ENCODE measurements around the gene NRXN3.

The NRXN3 gene

GRCh38 chr14:78688503-78688902 lies 518.3 kb downstream of the NRXN3 start:
- H3K27me3 ChIP-seq (replicated peaks in 2 of 5; ENCODE audit: control insufficient read depth in 4 of 5, insufficient read depth in 5 of 5, low read length in 4 of 5): no peaks in the 10 kb centered on the region
- H3K9me3 ChIP-seq (ENCODE audit: control extremely low read depth in 1 of 5, control insufficient read depth in 4 of 5, insufficient read depth in 2 of 5, low read depth in 1 of 5, low read length in 4 of 5): no peaks in the 10 kb centered on the region
- ChIA-PET POLR2A (no interaction called here), CTCF (no interaction called here)
- H3K4me1 ChIP-seq (ENCODE audit: control extremely low read depth in 1 of 4, control insufficient read depth in 4 of 4, insufficient read depth in 4 of 4, low read length in 3 of 4): no peaks in the 10 kb centered on the region
- no peak overlapping the region for H3K27ac ChIP-seq (ENCODE audit: insufficient read depth in 1 of 2, low read depth in 1 of 2, low read length in 2 of 2, poor library complexity in 1 of 2, severe bottlenecking in 2 of 2)
- WGBS (ENCODE audit: insufficient coverage): 100% methylated on average over 1 of the region's 1 CpG
- no peak overlapping the region for H3K4me3 ChIP-seq (ENCODE audit: control insufficient read depth in 1 of 7, extremely low read depth in 1 of 7, insufficient read depth in 4 of 7, low read depth in 2 of 7, low read length in 6 of 7)
- DNase-seq: no peak
- H3K36me3 ChIP-seq (ENCODE audit: control insufficient read depth in 4 of 4, insufficient read depth in 4 of 4, low read length in 3 of 4): no peaks in the 10 kb centered on the region

GRCh38 chr14:78690836-78691235 lies 520.7 kb downstream of the NRXN3 start:
- no peaks in the 10 kb centered on the region for H3K9me3 ChIP-seq (ENCODE audit: control extremely low read depth in 1 of 5, control insufficient read depth in 4 of 5, insufficient read depth in 2 of 5, low read depth in 1 of 5, low read length in 4 of 5)
- no peaks in the 10 kb centered on the region for H3K36me3 ChIP-seq (ENCODE audit: control insufficient read depth in 4 of 4, insufficient read depth in 4 of 4, low read length in 3 of 4)
- H3K27ac ChIP-seq (ENCODE audit: insufficient read depth in 1 of 2, low read depth in 1 of 2, low read length in 2 of 2, poor library complexity in 1 of 2, severe bottlenecking in 2 of 2): no peak overlapping the region
- WGBS (ENCODE audit: insufficient coverage): 94% methylated on average over 2 of the region's 2 CpGs
- DNase-seq: no peak
- CTCF ChIA-PET: no interaction called here
- POLR2A ChIA-PET: no interaction called here
- H3K27me3 ChIP-seq (replicated peaks in 2 of 5; ENCODE audit: control insufficient read depth in 4 of 5, insufficient read depth in 5 of 5, low read length in 4 of 5): no peaks in the 10 kb centered on the region
- no peak overlapping the region for H3K4me3 ChIP-seq (ENCODE audit: control insufficient read depth in 1 of 7, extremely low read depth in 1 of 7, insufficient read depth in 4 of 7, low read depth in 2 of 7, low read length in 6 of 7)
- H3K4me1 ChIP-seq (ENCODE audit: control extremely low read depth in 1 of 4, control insufficient read depth in 4 of 4, insufficient read depth in 4 of 4, low read length in 3 of 4): no peaks in the 10 kb centered on the region

GRCh38 chr14:78697341-78697740 lies 527.2 kb downstream of the NRXN3 start:
- H3K4me1 ChIP-seq (ENCODE audit: control extremely low read depth in 1 of 4, control insufficient read depth in 4 of 4, insufficient read depth in 4 of 4, low read length in 3 of 4): no peaks in the 10 kb centered on the region
- WGBS (ENCODE audit: insufficient coverage): 58% methylated on average over 2 of the region's 2 CpGs
- POLR2A ChIA-PET: no interaction called here
- H3K27ac ChIP-seq (ENCODE audit: insufficient read depth in 1 of 2, low read depth in 1 of 2, low read length in 2 of 2, poor library complexity in 1 of 2, severe bottlenecking in 2 of 2): no peak overlapping the region
- H3K9me3 ChIP-seq (ENCODE audit: control extremely low read depth in 1 of 5, control insufficient read depth in 4 of 5, insufficient read depth in 2 of 5, low read depth in 1 of 5, low read length in 4 of 5): no peaks in the 10 kb centered on the region
- H3K36me3 ChIP-seq (ENCODE audit: control insufficient read depth in 4 of 4, insufficient read depth in 4 of 4, low read length in 3 of 4): no peaks in the 10 kb centered on the region
- H3K4me3 ChIP-seq (ENCODE audit: control insufficient read depth in 1 of 7, extremely low read depth in 1 of 7, insufficient read depth in 4 of 7, low read depth in 2 of 7, low read length in 6 of 7): no peak overlapping the region
- CTCF ChIA-PET: no interaction called here
- no peaks in the 10 kb centered on the region for H3K27me3 ChIP-seq (replicated peaks in 2 of 5; ENCODE audit: control insufficient read depth in 4 of 5, insufficient read depth in 5 of 5, low read length in 4 of 5)
- peak in 2 of 3 donors; percentile 6 to 8 for DNase-seq

DNA sequence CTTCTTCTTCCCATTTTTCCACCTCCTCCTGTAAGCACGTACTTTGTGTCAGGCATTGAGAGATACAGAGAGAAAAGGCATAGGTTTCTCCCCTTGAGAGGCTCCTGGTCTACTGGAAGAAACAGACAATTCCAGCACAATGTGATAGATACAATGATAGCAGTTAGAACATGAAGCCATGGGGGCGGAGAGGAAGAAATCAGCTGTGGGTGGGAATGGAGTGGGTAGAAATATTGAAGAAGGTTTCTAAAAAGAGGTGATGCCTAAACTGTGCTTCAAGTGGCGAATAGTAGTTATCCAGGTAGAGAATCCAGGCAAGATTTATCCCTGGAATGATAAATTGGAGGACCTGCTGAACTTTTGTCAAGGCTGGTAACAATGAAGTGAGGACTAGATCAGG lies 528.8 kb downstream of the NRXN3 start:
- CTCF ChIA-PET: no interaction called here
- POLR2A ChIA-PET: no interaction called here

DNA sequence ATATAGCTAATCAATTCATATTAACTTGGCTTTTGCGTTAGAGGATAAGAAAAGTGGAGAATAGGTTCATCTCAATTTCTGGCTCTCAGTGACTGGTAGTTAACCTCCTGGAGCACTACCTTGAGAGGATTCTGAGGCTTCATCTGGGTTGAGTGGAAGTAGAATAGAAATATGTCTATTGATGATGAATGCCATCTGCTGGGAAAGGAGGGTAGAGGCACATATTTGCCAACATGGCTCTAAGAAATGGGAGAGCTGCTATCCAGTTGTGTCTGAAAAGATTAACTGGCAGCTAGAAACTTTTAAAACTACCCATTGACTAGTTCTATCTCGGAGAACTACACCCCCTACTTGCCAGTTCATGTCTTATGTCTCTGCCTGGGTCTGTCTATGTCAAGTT lies 530.1 kb downstream of the NRXN3 start:
- Histone ChIP-seq H3K4me1 (ENCODE audit: control extremely low read depth in 1 of 4, control insufficient read depth in 4 of 4, insufficient read depth in 4 of 4, low read length in 3 of 4) (no peaks in the 10 kb centered on the region), H3K4me3 (ENCODE audit: control insufficient read depth in 1 of 7, extremely low read depth in 1 of 7, insufficient read depth in 4 of 7, low read depth in 2 of 7, low read length in 6 of 7) (no peak overlapping the region), H3K9me3 (ENCODE audit: control extremely low read depth in 1 of 5, control insufficient read depth in 4 of 5, insufficient read depth in 2 of 5, low read depth in 1 of 5, low read length in 4 of 5) (no peaks in the 10 kb centered on the region), H3K27me3 (replicated peaks in 2 of 5; ENCODE audit: control insufficient read depth in 4 of 5, insufficient read depth in 5 of 5, low read length in 4 of 5) (peaks cover 0 to 1% (median 0%) of the 10 kb centered on the region in 5 experiments), H3K27ac (ENCODE audit: insufficient read depth in 1 of 2, low read depth in 1 of 2, low read length in 2 of 2, poor library complexity in 1 of 2, severe bottlenecking in 2 of 2) (no peak overlapping the region), H3K36me3 (ENCODE audit: control insufficient read depth in 4 of 4, insufficient read depth in 4 of 4, low read length in 3 of 4) (no peaks in the 10 kb centered on the region)
- ChIA-PET POLR2A (no interaction called here), CTCF (no interaction called here)
- DNase-seq: no peak
- WGBS (ENCODE audit: insufficient coverage): 80% methylated on average over 1 of the region's 2 CpGs

More for the DNA sequence above, 528.8 kb downstream of the NRXN3 start:
- Histone ChIP-seq H3K27me3 (replicated peaks in 2 of 5; ENCODE audit: control insufficient read depth in 4 of 5, insufficient read depth in 5 of 5, low read length in 4 of 5) (peaks cover 0 to 1% (median 0%) of the 10 kb centered on the region in 5 experiments), H3K4me1 (ENCODE audit: control extremely low read depth in 1 of 4, control insufficient read depth in 4 of 4, insufficient read depth in 4 of 4, low read length in 3 of 4) (no peaks in the 10 kb centered on the region), H3K36me3 (ENCODE audit: control insufficient read depth in 4 of 4, insufficient read depth in 4 of 4, low read length in 3 of 4) (no peaks in the 10 kb centered on the region), H3K9me3 (ENCODE audit: control extremely low read depth in 1 of 5, control insufficient read depth in 4 of 5, insufficient read depth in 2 of 5, low read depth in 1 of 5, low read length in 4 of 5) (no peaks in the 10 kb centered on the region), H3K4me3 (ENCODE audit: control insufficient read depth in 1 of 7, extremely low read depth in 1 of 7, insufficient read depth in 4 of 7, low read depth in 2 of 7, low read length in 6 of 7) (no peak overlapping the region), H3K27ac (ENCODE audit: insufficient read depth in 1 of 2, low read depth in 1 of 2, low read length in 2 of 2, poor library complexity in 1 of 2, severe bottlenecking in 2 of 2) (no peak overlapping the region)
- 94% methylated on average over 3 of the region's 3 CpGs for WGBS (ENCODE audit: insufficient coverage)
- DNase-seq: no peak

- Histone ChIP-seq H3K9me3 (ENCODE audit: control extremely low read depth in 1 of 5, control insufficient read depth in 4 of 5, insufficient read depth in 2 of 5, low read depth in 1 of 5, low read length in 4 of 5) (no peaks in the 10 kb centered on the region), H3K4me3 (ENCODE audit: control insufficient read depth in 1 of 7, extremely low read depth in 1 of 7, insufficient read depth in 4 of 7, low read depth in 2 of 7, low read length in 6 of 7) (no peak overlapping the region), H3K4me1 (ENCODE audit: control extremely low read depth in 1 of 4, control insufficient read depth in 4 of 4, insufficient read depth in 4 of 4, low read length in 3 of 4) (no peaks in the 10 kb centered on the region), H3K27ac (ENCODE audit: insufficient read depth in 1 of 2, low read depth in 1 of 2, low read length in 2 of 2, poor library complexity in 1 of 2, severe bottlenecking in 2 of 2) (no peak overlapping the region), H3K36me3 (ENCODE audit: control insufficient read depth in 4 of 4, insufficient read depth in 4 of 4, low read length in 3 of 4) (no peaks in the 10 kb centered on the region), H3K27me3 (replicated peaks in 2 of 5; ENCODE audit: control insufficient read depth in 4 of 5, insufficient read depth in 5 of 5, low read length in 4 of 5) (peaks cover 0 to 1% (median 0%) of the 10 kb centered on the region in 5 experiments)
- ChIA-PET POLR2A (no interaction called here), CTCF (no interaction called here)
- 97% methylated on average over 4 of the region's 5 CpGs for WGBS (ENCODE audit: insufficient coverage)
- DNase-seq: no peak
Observed at GRCh38 chr14:78701246-78701645, 531.1 kb downstream of the NRXN3 start.

DNA sequence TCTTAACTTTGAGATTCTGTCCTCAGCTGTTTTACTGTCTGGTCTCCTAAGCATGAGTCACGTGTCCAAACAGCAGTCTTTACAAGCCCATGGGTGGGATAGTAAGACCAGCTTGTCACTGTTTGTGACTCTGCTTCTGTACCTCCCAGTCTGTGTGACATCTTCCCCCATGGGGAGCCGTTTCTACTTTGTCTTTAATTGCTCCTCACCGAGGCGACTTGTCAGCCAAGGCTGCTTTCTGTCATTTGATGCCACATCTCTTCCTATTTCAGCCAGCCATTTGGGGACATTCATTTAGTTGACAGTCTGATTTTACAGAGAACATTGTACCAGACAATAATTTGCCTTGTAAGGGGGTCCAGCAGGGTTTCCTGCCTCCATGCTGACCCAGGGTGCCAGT lies 534.8 kb downstream of the NRXN3 start:
- Histone ChIP-seq H3K9me3 (ENCODE audit: control extremely low read depth in 1 of 5, control insufficient read depth in 4 of 5, insufficient read depth in 2 of 5, low read depth in 1 of 5, low read length in 4 of 5) (no peaks in the 10 kb centered on the region), H3K4me3 (ENCODE audit: control insufficient read depth in 1 of 7, extremely low read depth in 1 of 7, insufficient read depth in 4 of 7, low read depth in 2 of 7, low read length in 6 of 7) (no peak overlapping the region), H3K4me1 (ENCODE audit: control extremely low read depth in 1 of 4, control insufficient read depth in 4 of 4, insufficient read depth in 4 of 4, low read length in 3 of 4) (no peaks in the 10 kb centered on the region), H3K27me3 (replicated peaks in 2 of 5; ENCODE audit: control insufficient read depth in 4 of 5, insufficient read depth in 5 of 5, low read length in 4 of 5) (peaks cover 0 to 1% (median 0%) of the 10 kb centered on the region in 5 experiments), H3K27ac (ENCODE audit: insufficient read depth in 1 of 2, low read depth in 1 of 2, low read length in 2 of 2, poor library complexity in 1 of 2, severe bottlenecking in 2 of 2) (no peak overlapping the region), H3K36me3 (ENCODE audit: control insufficient read depth in 4 of 4, insufficient read depth in 4 of 4, low read length in 3 of 4) (no peaks in the 10 kb centered on the region)
- WGBS (ENCODE audit: insufficient coverage): 62% methylated on average over 4 of the region's 4 CpGs
- DNase-seq: no peak
- CTCF ChIA-PET: no interaction called here
- POLR2A ChIA-PET: no interaction called here

Data from common myeloid progenitor, CD34-positive (primary cell).